ENCODE results near the gene ERAP2. TPM values are rescaled to one million over a fixed set of nuclear protein-coding genes. Genes with fewer than 3 reads are reported as not detected.

Gene ERAP2
- total RNA-seq, 4 donors from 2014 or later, result 7.1 to 39.1 (median 33.1) TPM

DNA sequence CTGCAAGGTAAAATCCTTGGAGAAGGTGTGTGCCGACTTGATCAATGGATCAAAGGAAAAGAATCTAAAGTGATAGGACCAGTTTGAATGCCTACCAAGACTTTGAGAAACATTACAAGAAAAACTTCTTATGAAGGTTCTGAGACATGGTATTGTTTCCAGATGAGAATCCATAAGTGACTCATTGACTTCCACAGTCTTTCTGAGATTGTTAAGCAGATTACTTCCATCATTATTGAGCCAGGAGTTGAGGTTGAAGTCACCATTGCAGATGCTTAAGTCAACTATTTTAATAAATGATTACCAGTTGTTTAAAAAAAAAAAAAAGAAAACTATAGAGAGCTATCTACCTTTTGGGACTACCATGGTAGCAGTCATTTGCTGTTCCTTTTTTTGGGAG lies 66.6 kb downstream of the ERAP2 start:
- 100% methylated on average over 1 of the region's 1 CpG for WGBS, 2 donors (ENCODE audit: low coverage in 1 of 2)
- in situ Hi-C loops (cut with MboI; ENCODE audit: low pct_ligation_motif_present in 1 of 4, low pct_unique_long_range_greater_than_20kb in 1 of 4, low sequenced_read_pairs in 3 of 4) (no loop called here), intact Hi-C loops (cut with DNase I; ENCODE audit: low total_unique reads) (no loop called here)
- Histone ChIP-seq H3K4me3 (no peak overlapping the region), H3K27ac (no peak overlapping the region), H3K4me1 (peaks cover 0 to 23% (median 7%) of the 10 kb centered on the region in 4 donors), H3K36me3 (no peaks in the 10 kb centered on the region), H3K9me3 (no peaks in the 10 kb centered on the region), H3K27me3 (no peaks in the 10 kb centered on the region)
- no peak for DNase-seq
- TF ChIP-seq POLR2A (IDR thresholded peaks at IDR 0.05), result no peak
- TF ChIP-seq, protein P1, sequence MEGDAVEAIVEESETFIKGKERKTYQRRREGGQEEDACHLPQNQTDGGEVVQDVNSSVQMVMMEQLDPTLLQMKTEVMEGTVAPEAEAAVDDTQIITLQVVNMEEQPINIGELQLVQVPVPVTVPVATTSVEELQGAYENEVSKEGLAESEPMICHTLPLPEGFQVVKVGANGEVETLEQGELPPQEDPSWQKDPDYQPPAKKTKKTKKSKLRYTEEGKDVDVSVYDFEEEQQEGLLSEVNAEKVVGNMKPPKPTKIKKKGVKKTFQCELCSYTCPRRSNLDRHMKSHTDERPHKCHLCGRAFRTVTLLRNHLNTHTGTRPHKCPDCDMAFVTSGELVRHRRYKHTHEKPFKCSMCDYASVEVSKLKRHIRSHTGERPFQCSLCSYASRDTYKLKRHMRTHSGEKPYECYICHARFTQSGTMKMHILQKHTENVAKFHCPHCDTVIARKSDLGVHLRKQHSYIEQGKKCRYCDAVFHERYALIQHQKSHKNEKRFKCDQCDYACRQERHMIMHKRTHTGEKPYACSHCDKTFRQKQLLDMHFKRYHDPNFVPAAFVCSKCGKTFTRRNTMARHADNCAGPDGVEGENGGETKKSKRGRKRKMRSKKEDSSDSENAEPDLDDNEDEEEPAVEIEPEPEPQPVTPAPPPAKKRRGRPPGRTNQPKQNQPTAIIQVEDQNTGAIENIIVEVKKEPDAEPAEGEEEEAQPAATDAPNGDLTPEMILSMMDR (IDR thresholded peaks at IDR 0.05), result no peak
- no peak for TF ChIP-seq EP300 (IDR thresholded peaks at IDR 0.05; ENCODE audit: low read depth)
- no peak for TF ChIP-seq POLR2AphosphoS5 (IDR thresholded peaks at IDR 0.05)

DNA sequence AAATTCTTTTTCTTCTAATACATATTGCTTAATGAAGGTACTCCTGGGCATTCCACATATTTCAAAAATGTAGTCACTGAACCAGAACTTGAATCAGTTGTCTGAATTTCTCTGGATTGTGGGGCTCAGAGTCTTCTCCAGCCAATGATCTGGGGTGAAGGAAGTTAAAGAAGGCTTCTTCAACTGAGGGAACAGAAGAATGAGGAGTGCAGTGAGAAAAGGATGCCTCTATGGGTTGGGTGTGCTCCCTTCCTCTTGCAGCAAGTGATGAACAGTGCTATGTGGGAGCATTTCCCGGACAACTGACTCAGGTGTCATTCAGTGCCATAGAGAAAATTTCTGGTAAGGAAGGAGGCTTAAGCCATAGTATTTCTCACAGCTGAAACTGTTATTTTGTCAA lies 67.5 kb downstream of the ERAP2 start:
- DNase-seq, result no peak
- Histone ChIP-seq H3K27ac (no peak overlapping the region), H3K4me1 (peaks cover 0 to 15% (median 2%) of the 10 kb centered on the region in 4 donors), H3K36me3 (no peaks in the 10 kb centered on the region), H3K9me3 (no peaks in the 10 kb centered on the region), H3K4me3 (no peak overlapping the region), H3K27me3 (no peaks in the 10 kb centered on the region)
- intact Hi-C loops (cut with DNase I; ENCODE audit: low total_unique reads) (no loop called here), in situ Hi-C loops (cut with MboI; ENCODE audit: low pct_ligation_motif_present in 1 of 4, low pct_unique_long_range_greater_than_20kb in 1 of 4, low sequenced_read_pairs in 3 of 4) (no loop called here)
- 90 to 97% methylated on average over 1 of the region's 1 CpG for WGBS, 2 donors (ENCODE audit: low coverage in 1 of 2)
- no peak for TF ChIP-seq POLR2A (IDR thresholded peaks at IDR 0.05)
- TF ChIP-seq EP300 (IDR thresholded peaks at IDR 0.05; ENCODE audit: low read depth), result no peak
- TF ChIP-seq POLR2AphosphoS5 (IDR thresholded peaks at IDR 0.05), result no peak
- TF ChIP-seq, protein P1 (IDR thresholded peaks at IDR 0.05), result no peak

DNA sequence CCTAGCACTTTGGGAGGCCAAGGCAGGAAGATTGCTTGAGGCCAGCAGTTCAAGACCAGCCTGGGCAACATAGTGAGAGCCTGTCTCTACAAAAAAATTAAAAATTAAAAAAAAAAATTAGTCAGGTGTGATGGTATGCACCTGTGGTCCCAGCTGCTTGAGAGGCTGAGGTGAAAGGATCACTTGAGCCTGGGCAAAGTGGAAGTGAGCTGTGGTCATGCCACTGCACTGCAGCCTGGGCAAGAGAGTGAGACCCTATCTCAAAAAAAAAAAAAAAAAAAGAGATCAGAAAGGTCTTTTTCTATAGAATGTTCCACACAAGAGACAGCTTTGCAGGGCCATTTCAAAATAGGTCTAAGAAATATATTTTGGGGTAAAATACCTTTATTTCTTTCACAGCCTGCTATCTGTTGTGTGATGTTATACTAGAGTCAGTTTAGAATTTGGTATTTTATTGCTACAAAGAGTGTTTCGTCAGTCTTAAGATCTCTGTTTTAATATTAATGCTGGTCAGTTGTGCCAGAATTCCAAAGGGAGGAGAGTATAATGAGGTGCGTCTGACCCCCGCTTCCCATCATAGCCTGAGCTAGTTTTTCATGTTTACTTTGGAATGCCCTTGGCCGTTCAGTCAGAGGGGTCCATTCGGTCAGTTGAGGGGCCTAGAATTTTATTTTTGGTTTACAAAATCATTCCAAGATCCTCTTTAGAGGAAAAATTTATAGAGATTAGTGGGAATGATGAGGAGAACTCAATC lies 69.0 kb downstream of the ERAP2 start:
- TF ChIP-seq, protein P1 (IDR thresholded peaks at IDR 0.05), result no peak
- no peak for TF ChIP-seq EP300 (IDR thresholded peaks at IDR 0.05; ENCODE audit: low read depth)
- no peak for TF ChIP-seq POLR2AphosphoS5 (IDR thresholded peaks at IDR 0.05)
- TF ChIP-seq POLR2A (IDR thresholded peaks at IDR 0.05), result no peak
- H3K9me3 ChIP-seq, result no peaks in the 10 kb centered on the region
- peaks cover 0 to 8% (median 0%) of the 10 kb centered on the region in 4 donors for H3K4me1 ChIP-seq
- H3K36me3 ChIP-seq, result no peaks in the 10 kb centered on the region
- 59 to 71% methylated on average over 5 of the region's 5 CpGs for WGBS, 2 donors (ENCODE audit: low coverage in 1 of 2)
- intact Hi-C loops (cut with DNase I; ENCODE audit: low total_unique reads), result no loop called here
- H3K27me3 ChIP-seq, result no peaks in the 10 kb centered on the region
- no peak overlapping the region for H3K27ac ChIP-seq
- H3K4me3 ChIP-seq, result no peak overlapping the region
- in situ Hi-C loops (cut with MboI; ENCODE audit: low pct_ligation_motif_present in 1 of 4, low pct_unique_long_range_greater_than_20kb in 1 of 4, low sequenced_read_pairs in 3 of 4), result no loop called here
- DNase-seq, result no peak

DNA sequence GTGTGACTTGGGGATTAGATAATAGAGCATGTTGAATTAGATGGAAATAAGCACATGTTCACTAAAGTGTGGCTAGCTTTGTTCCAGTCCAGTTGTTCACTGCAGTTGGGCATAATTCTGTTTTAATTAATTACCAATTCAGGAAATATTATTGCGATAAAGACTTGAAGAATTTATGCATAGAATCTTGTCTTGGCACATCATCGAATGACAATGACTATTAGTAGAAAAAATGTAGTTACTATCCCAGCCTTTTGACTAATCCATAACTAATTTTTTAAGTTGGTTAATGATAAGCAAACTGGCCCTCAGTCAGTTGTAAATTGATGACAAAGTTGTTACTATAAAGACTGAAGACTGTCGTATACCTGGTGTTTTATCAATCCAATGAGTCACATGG lies 70.1 kb downstream of the ERAP2 start:
- Histone ChIP-seq H3K4me3 (no peak overlapping the region), H3K36me3 (no peaks in the 10 kb centered on the region), H3K27ac (no peak overlapping the region), H3K9me3 (no peaks in the 10 kb centered on the region), H3K4me1 (peaks cover 0 to 8% (median 0%) of the 10 kb centered on the region in 4 donors), H3K27me3 (no peaks in the 10 kb centered on the region)
- no peak for DNase-seq
- TF ChIP-seq POLR2A (IDR thresholded peaks at IDR 0.05) (no peak), POLR2AphosphoS5 (IDR thresholded peaks at IDR 0.05) (no peak), EP300 (IDR thresholded peaks at IDR 0.05; ENCODE audit: low read depth) (no peak)
- TF ChIP-seq, protein P1 (IDR thresholded peaks at IDR 0.05), result no peak
- in situ Hi-C loops (cut with MboI; ENCODE audit: low pct_ligation_motif_present in 1 of 4, low pct_unique_long_range_greater_than_20kb in 1 of 4, low sequenced_read_pairs in 3 of 4) (no loop called here), intact Hi-C loops (cut with DNase I; ENCODE audit: low total_unique reads) (no loop called here)
- 86 to 88% methylated on average over 3 of the region's 3 CpGs for WGBS, 2 donors (ENCODE audit: low coverage in 1 of 2)

Data from transverse colon (tissue), 4 donors.